Smooth muscle cell (in vitro differentiated cells): Measurements from ENCODE around the gene PTGDS. TPM values are rescaled to one million over a fixed set of nuclear protein-coding genes. Genes with fewer than 3 reads are reported as not detected.

Experiments used
- DNase-seq: peaks from one replicate; lab custom pipeline; 2025; ENCODE audit not compliant: unreplicated experiment; lab: John Stamatoyannopoulos, UW
- H2AFZ ChIP-seq: fragments of 200-600 bp; sonication (generic); 2 replicates; pipeline ENCODE4 v1.6.0; 2016; ENCODE audit warnings: antibody characterized with exemption, low read depth, mild to moderate bottlenecking
- H3F3A ChIP-seq: fragments of 200-600 bp; sonication (generic); 2 replicates; pipeline ENCODE4 v1.6.0; 2017; ENCODE audit warnings: antibody characterized with exemption, low read depth
- H3K27ac ChIP-seq: fragments of 200-600 bp; sonication (generic); 2 replicates; pipeline ENCODE4 v1.5.1; 2016; ENCODE audit warnings: low read depth, mild to moderate bottlenecking
- H3K27me3 ChIP-seq: fragments of 200-600 bp; sonication (generic); 2 replicates; pipeline ENCODE4 v1.6.1; 2016; ENCODE audit warnings: low read depth, mild to moderate bottlenecking
- H3K36me3 ChIP-seq: fragments of 200-600 bp; sonication (generic); 2 replicates; pipeline ENCODE4 v1.5.1; 2016; ENCODE audit warnings: low read depth
- H3K4me1 ChIP-seq: fragments of 200-600 bp; sonication (generic); 2 replicates; pipeline ENCODE4 v1.5.1; 2016; ENCODE audit warnings: low read depth
- H3K4me2 ChIP-seq: fragments of 200-600 bp; sonication (generic); 2 replicates; pipeline ENCODE4 v1.6.0; 2016; ENCODE audit warnings: mild to moderate bottlenecking
- H3K4me3 ChIP-seq: fragments of 200-600 bp; sonication (generic); 2 replicates; pipeline ENCODE4 v1.5.1; 2016; ENCODE audit warnings: mild to moderate bottlenecking
- H3K79me2 ChIP-seq: fragments of 200-600 bp; sonication (generic); 2 replicates; pipeline ENCODE4 v1.6.0; 2016; ENCODE audit warnings: low read depth, mild to moderate bottlenecking
- H3K9ac ChIP-seq: fragments of 200-600 bp; sonication (generic); 2 replicates; pipeline ENCODE4 v1.6.0; 2016; ENCODE audit warnings: low read depth
- H3K9me3 ChIP-seq: fragments of 200-600 bp; sonication (generic); replicated peaks from 2 replicates; pipeline ENCODE4 v1.5.1; 2016; ENCODE audit warnings: low read depth
- H4K20me1 ChIP-seq: fragments of 200-600 bp; sonication (generic); 2 replicates; pipeline ENCODE4 v1.6.0; 2016; ENCODE audit warnings: low read depth
- WGBS: methylation state at CpG from one replicate; pipeline ENCODE4 v1.1.7; 2016; ENCODE audit warnings: low lambda C conversion rate; 5-methylcytosine and 5-hydroxymethylcytosine counted together
- polyA plus RNA-seq: library from polyadenylated mRNA; unstranded; fragments of >200 nt; fragmentation: Nextera tagmentation; extraction: Ambion mirVana; gene quantifications from 2 replicates; pipeline ENCODE4 v1.2.1, GENCODE V29; 2016
- total RNA-seq: library from RNA; depleted of rRNA; stranded (reverse); fragments of >200 nt; gene quantifications from 2 replicates; pipeline ENCODE4 v1.2.3, GENCODE V29; 2014
- TF ChIP-seq, protein P1 (sequence below): fragments of 200-600 bp; sonication (generic); IDR thresholded peaks from 2 replicates; pipeline ENCODE4 v1.5.1; 2017; ENCODE audit warnings: borderline replicate concordance, mild to moderate bottlenecking, antibody characterized with exemption; ENCODE audit not compliant: insufficient read depth, poor library complexity, severe bottlenecking

The PTGDS gene
- total and polyA plus RNA-seq, 2 experiments from 2014 or later = 119 to 611 TPM

DNA sequence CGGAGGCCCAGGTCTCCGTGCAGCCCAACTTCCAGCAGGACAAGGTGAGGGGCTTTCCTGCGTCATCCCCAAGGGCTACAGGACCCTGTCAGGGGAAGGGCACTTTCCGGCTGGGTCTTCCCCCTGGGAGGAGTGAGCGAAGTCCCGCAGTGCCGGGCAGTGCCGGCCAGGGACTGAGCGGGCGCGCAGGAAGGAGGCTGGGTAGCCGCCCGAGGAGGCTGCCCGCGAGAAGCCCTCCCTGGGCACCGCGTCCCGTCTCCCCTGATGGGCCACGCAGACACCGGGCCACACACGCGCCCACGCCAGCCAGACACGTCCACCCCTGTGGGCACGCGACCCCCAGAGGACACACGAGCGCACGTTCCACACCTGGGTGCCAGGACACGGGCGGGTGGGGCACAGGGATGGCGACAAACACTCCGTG is 357 bp downstream of the PTGDS start:
- Histone ChIP-seq H4K20me1 (peaks cover 9% of the 10 kb centered on the region), H3F3A (no peaks in the 10 kb centered on the region), H2AFZ (peak overlapping the region; percentile 89), H3K27ac (no peak overlapping the region), H3K9ac (no peak overlapping the region), H3K27me3 (no peaks in the 10 kb centered on the region), H3K4me1 (peaks cover 4% of the 10 kb centered on the region), H3K36me3 (no peaks in the 10 kb centered on the region), H3K4me2 (peak overlapping the region; percentile 82), H3K79me2 (no peaks in the 10 kb centered on the region), H3K9me3 (no peaks in the 10 kb centered on the region), H3K4me3 (peak overlapping the region; percentile 48)
- peak; percentile 65 for DNase-seq
- WGBS = 17% methylated on average over 33 of the region's 33 CpGs
- TF ChIP-seq, protein P1, sequence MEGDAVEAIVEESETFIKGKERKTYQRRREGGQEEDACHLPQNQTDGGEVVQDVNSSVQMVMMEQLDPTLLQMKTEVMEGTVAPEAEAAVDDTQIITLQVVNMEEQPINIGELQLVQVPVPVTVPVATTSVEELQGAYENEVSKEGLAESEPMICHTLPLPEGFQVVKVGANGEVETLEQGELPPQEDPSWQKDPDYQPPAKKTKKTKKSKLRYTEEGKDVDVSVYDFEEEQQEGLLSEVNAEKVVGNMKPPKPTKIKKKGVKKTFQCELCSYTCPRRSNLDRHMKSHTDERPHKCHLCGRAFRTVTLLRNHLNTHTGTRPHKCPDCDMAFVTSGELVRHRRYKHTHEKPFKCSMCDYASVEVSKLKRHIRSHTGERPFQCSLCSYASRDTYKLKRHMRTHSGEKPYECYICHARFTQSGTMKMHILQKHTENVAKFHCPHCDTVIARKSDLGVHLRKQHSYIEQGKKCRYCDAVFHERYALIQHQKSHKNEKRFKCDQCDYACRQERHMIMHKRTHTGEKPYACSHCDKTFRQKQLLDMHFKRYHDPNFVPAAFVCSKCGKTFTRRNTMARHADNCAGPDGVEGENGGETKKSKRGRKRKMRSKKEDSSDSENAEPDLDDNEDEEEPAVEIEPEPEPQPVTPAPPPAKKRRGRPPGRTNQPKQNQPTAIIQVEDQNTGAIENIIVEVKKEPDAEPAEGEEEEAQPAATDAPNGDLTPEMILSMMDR = no peak

DNA sequence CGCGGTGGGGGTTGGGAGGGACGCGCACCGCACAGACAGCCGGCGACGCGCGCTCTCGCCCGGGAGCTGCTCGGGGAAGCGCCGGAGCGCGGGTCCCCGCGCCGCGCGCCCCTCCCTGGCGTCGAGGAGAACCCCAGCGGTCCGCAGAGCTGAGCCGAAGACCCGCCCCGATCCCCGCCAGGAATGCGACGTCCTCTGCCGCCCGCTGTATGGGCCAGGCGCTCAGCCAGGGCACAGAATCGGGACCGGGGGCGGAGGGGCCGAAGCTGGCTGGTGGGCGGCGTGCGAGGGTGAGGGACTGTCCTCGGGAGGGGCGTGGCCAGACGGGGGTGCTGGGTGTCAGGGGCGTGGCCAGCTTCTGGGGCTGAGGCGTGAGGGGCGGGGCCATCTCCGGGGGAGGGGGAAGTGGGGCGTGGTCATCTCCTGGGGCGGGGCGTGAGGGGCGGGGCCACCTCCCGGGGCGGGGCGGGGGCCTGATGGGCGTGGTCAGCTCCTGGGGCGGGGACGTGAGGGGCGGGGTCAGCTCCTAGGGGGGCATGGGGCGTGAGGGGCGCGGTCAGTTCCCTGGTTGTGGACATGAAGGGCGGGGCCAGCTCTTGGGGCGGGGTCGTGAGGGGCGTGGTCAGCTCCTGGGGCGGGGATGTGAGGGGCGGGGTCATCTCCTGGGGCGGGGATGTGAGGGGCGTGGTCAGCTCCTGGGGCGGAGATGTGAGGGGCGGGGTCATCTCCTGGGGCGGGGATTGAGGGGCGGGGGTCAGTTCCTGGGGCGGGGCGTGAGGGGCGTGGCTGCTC is 965 bp downstream of the PTGDS start:
- Histone ChIP-seq H4K20me1 (peaks cover 9% of the 10 kb centered on the region), H3K79me2 (no peaks in the 10 kb centered on the region), H3K4me3 (peak overlapping the region; percentile 48), H3K4me1 (peaks cover 4% of the 10 kb centered on the region), H2AFZ (peak overlapping the region; percentile 89), H3K9me3 (no peaks in the 10 kb centered on the region), H3K36me3 (no peaks in the 10 kb centered on the region), H3K27ac (no peak overlapping the region), H3K27me3 (no peaks in the 10 kb centered on the region), H3K4me2 (peak overlapping the region; percentile 82), H3K9ac (no peak overlapping the region), H3F3A (no peaks in the 10 kb centered on the region)
- DNase-seq = peak; percentile 86
- TF ChIP-seq, protein P1 = no peak
- WGBS = under 1% methylated on average over 45 of the region's 78 CpGs

DNA sequence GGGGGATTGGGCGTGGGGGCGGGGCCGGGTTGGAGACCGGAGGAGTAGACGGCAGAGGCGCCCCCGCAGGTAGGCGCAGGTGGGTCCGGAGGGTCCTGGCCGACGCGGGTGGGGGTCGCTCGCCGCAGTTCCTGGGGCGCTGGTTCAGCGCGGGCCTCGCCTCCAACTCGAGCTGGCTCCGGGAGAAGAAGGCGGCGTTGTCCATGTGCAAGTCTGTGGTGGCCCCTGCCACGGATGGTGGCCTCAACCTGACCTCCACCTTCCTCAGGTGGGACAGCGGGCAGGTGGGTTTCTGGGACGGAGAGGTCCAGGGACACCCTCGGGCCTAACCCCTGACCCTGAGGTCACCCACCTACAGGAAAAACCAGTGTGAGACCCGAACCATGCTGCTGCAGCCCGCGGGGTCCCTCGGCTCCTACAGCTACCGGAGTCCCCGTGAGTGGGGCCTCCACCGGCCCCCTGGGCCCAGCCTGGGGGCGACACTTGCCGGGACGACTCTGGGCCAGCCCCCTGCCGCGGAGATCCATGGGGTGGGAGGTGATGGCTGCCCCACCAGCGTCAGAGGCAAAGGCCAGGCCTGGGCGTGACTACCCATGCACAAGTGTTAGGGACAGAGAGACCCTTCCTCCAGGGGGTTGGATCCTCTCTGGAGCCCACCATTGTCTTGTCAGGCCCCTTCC is 1.7 kb downstream of the PTGDS start:
- Histone ChIP-seq H3K36me3 (no peaks in the 10 kb centered on the region), H4K20me1 (peaks cover 9% of the 10 kb centered on the region), H3F3A (no peaks in the 10 kb centered on the region), H3K27ac (no peak overlapping the region), H2AFZ (no peak overlapping the region), H3K9me3 (no peaks in the 10 kb centered on the region), H3K4me3 (no peak overlapping the region), H3K4me2 (no peak overlapping the region), H3K79me2 (no peaks in the 10 kb centered on the region), H3K9ac (no peak overlapping the region), H3K4me1 (peaks cover 4% of the 10 kb centered on the region), H3K27me3 (peaks cover 3% of the 10 kb centered on the region)
- no peak for DNase-seq
- WGBS = 87% methylated on average over 23 of the region's 41 CpGs
- TF ChIP-seq, protein P1 = no peak
